DND-41 (cell line): Measurements from ENCODE around the gene KHSRP.

Experiments
- CTCF ChIP-seq: IDR thresholded peaks from 2 replicates; pipeline ENCODE4 v1.5.1; 2012; ENCODE audit warnings: borderline replicate concordance, low read length, moderate library complexity, mild to moderate bottlenecking; ENCODE audit not compliant: poor library complexity, severe bottlenecking; ENCODE audit errors: extremely low read depth
- EZH2 ChIP-seq: IDR thresholded peaks from 3 replicates; pipeline ENCODE4 v1.6.1; 2012; ENCODE audit warnings: borderline replicate concordance, low read depth, mild to moderate bottlenecking, moderate library complexity, low read length, inconsistent platforms; ENCODE audit not compliant: severe bottlenecking

GRCh38 chr19:6393983-6394412 is 30.6 kb downstream of the KHSRP start:
- no peak for TF ChIP-seq CTCF
- no peak for TF ChIP-seq EZH2
